H9 (cell line): ENCODE data around the gene TMEM169. TPM values are rescaled to one million over a fixed set of nuclear protein-coding genes. Genes with fewer than 3 reads are reported as not detected.

Source experiments
- DNase-seq: peaks from one replicate; pipeline ENCODE4 v3.0.0-alpha.2; 2017
- H2AFZ ChIP-seq: one replicate; pipeline ENCODE4 v1.6.1; 2013; ENCODE audit warnings: mild to moderate bottlenecking, low read length, control low read depth, moderate library complexity
- H2AK5ac ChIP-seq: 2 replicates; pipeline ENCODE4 v1.6.1; 2013; ENCODE audit warnings: low read length, control low read depth, mixed read lengths; ENCODE audit not compliant: insufficient read length
- H2BK120ac ChIP-seq: one replicate; pipeline ENCODE4 v1.6.1; 2013; ENCODE audit warnings: low read depth, mild to moderate bottlenecking, low read length, control low read depth, inconsistent platforms; ENCODE audit not compliant: poor library complexity, severe bottlenecking
- H2BK12ac ChIP-seq: 2 replicates; pipeline ENCODE4 v1.6.1; 2013; ENCODE audit warnings: low read length, control low read depth, mixed read lengths, low read depth; ENCODE audit not compliant: insufficient read length
- H2BK15ac ChIP-seq: 2 replicates; pipeline ENCODE4 v1.6.1; 2013; ENCODE audit warnings: low read depth, low read length, control low read depth
- H2BK20ac ChIP-seq: one replicate; pipeline ENCODE4 v1.6.1; 2013; ENCODE audit warnings: low read depth, mild to moderate bottlenecking, low read length, control low read depth, inconsistent platforms; ENCODE audit not compliant: poor library complexity, severe bottlenecking
- H2BK5ac ChIP-seq: 2 replicates; pipeline ENCODE4 v1.6.1; 2013; ENCODE audit warnings: low read length, control low read depth, mixed read lengths; ENCODE audit not compliant: insufficient read length
- H3K14ac ChIP-seq: 2 replicates; pipeline ENCODE4 v1.6.1; 2013; ENCODE audit warnings: low read length, control low read depth; ENCODE audit not compliant: insufficient read depth
- H3K18ac ChIP-seq: 2 replicates; pipeline ENCODE4 v1.6.1; 2013; ENCODE audit warnings: low read depth, mild to moderate bottlenecking, mixed read lengths, low read length, control low read depth; ENCODE audit not compliant: insufficient read length
- H3K23ac ChIP-seq: 2 replicates; pipeline ENCODE4 v1.6.1; 2013; ENCODE audit warnings: low read length, control low read depth, mixed read lengths, low read depth; ENCODE audit not compliant: insufficient read length
- H3K23me2 ChIP-seq: 2 replicates; pipeline ENCODE4 v1.6.1; 2013; ENCODE audit warnings: low read depth, mild to moderate bottlenecking, mixed read lengths, low read length, control low read depth; ENCODE audit not compliant: insufficient read length, poor library complexity, severe bottlenecking
- H3K27ac ChIP-seq: 2 replicates; pipeline ENCODE4 v1.5.1; 2013; ENCODE audit warnings: low read length, control low read depth, mixed read lengths, low read depth; ENCODE audit not compliant: insufficient read length
- H3K27me3 ChIP-seq: 2 replicates; pipeline ENCODE4 v1.6.1; 2013; ENCODE audit warnings: low read length, control low read depth, inconsistent platforms; ENCODE audit not compliant: insufficient read depth
- H3K4ac ChIP-seq: 2 replicates; pipeline ENCODE4 v1.6.1; 2013; ENCODE audit warnings: low read depth, mild to moderate bottlenecking, control low read depth, inconsistent platforms, low read length, moderate library complexity
- H3K4me1 ChIP-seq: 2 replicates; pipeline ENCODE4 v1.6.1; 2013; ENCODE audit warnings: low read length, control low read depth, inconsistent platforms; ENCODE audit not compliant: insufficient read depth
- H3K4me2 ChIP-seq: 2 replicates; pipeline ENCODE4 v1.6.1; 2013; ENCODE audit warnings: low read length, control low read depth, mixed read lengths; ENCODE audit not compliant: insufficient read length, insufficient read depth
- H3K56ac ChIP-seq: 2 replicates; pipeline ENCODE4 v1.6.1; 2013; ENCODE audit warnings: low read depth, mild to moderate bottlenecking, mixed read lengths, low read length, control low read depth; ENCODE audit not compliant: insufficient read length
- H3K79me1 ChIP-seq: 2 replicates; pipeline ENCODE4 v1.6.1; 2013; ENCODE audit warnings: low read depth, mild to moderate bottlenecking, moderate library complexity, low read length, control low read depth, inconsistent platforms; ENCODE audit not compliant: insufficient read depth, poor library complexity, severe bottlenecking
- H3K79me2 ChIP-seq: 2 replicates; pipeline ENCODE4 v1.6.1; 2013; ENCODE audit warnings: low read length, control low read depth, inconsistent platforms; ENCODE audit not compliant: insufficient read depth
- H3K9ac ChIP-seq: 2 replicates; pipeline ENCODE4 v1.6.1; 2013; ENCODE audit warnings: low read length, control low read depth, mixed read lengths; ENCODE audit not compliant: insufficient read length; ENCODE audit errors: extremely low read depth
- H3K9me3 ChIP-seq: one replicate; pipeline ENCODE4 v1.6.1; 2013; ENCODE audit warnings: low read depth, low read length, inconsistent platforms; ENCODE audit not compliant: control insufficient read depth
- H3T11ph ChIP-seq: one replicate; pipeline ENCODE4 v1.6.1; 2013; ENCODE audit warnings: mild to moderate bottlenecking, low read length, control low read depth, inconsistent platforms
- H4K20me1 ChIP-seq: one replicate; pipeline ENCODE4 v1.6.1; 2013; ENCODE audit not compliant: control insufficient read depth, insufficient read length, insufficient read depth
- H4K5ac ChIP-seq: 2 replicates; pipeline ENCODE4 v1.6.1; 2013; ENCODE audit warnings: low read depth, mild to moderate bottlenecking, mixed read lengths, low read length, control low read depth; ENCODE audit not compliant: insufficient read length
- H4K8ac ChIP-seq: replicated peaks from 2 replicates; pipeline ENCODE4 v1.6.1; 2013; ENCODE audit warnings: low read length, control low read depth, mixed read lengths, low read depth; ENCODE audit not compliant: insufficient read length
- H4K91ac ChIP-seq: 2 replicates; pipeline ENCODE4 v1.6.1; 2013; ENCODE audit warnings: low read depth, mild to moderate bottlenecking, moderate library complexity, mixed read lengths, low read length, control low read depth; ENCODE audit not compliant: insufficient read length
- H3K27ac Mint-ChIP-seq, 3 experiments: 2 replicates in 2 of 3; 3 replicates in 1 of 3; pipeline ENCODE4 v1.8.0; 2020 to 2021; ENCODE audit warnings: mixed read lengths in 3 of 3, mild to moderate bottlenecking in 1 of 3, moderate library complexity in 1 of 3
- H3K27me3 Mint-ChIP-seq: 2 replicates; pipeline ENCODE4 v1.8.0; 2021; ENCODE audit warnings: low read depth, mild to moderate bottlenecking, moderate library complexity, mixed read lengths
- H3K36me3 Mint-ChIP-seq, 3 experiments: 2 replicates in 2 of 3; 3 replicates in 1 of 3; pipeline ENCODE4 v1.8.0; 2020 to 2021; ENCODE audit warnings: low read depth in 3 of 3, mixed read lengths in 3 of 3; ENCODE audit not compliant: insufficient read depth in 1 of 3
- H3K4me1 Mint-ChIP-seq, 2 experiments: 2 replicates each; pipeline ENCODE4 v1.8.0; 2020; ENCODE audit warnings: mixed read lengths in 2 of 2
- H3K4me3 Mint-ChIP-seq, 2 experiments: 2 replicates in 1 of 2; 3 replicates in 1 of 2; pipeline ENCODE4 v1.8.0; 2020 to 2021; ENCODE audit warnings: mild to moderate bottlenecking in 2 of 2, mixed read lengths in 2 of 2, moderate library complexity in 1 of 2
- H3K9me3 Mint-ChIP-seq, 2 experiments: 2 replicates in 1 of 2; 3 replicates in 1 of 2; pipeline ENCODE4 v1.8.0; 2020; ENCODE audit warnings: mild to moderate bottlenecking in 2 of 2, mixed read lengths in 2 of 2, moderate library complexity in 1 of 2
- WGBS: extraction: QIAGEN DNeasy Blood & Tissue Kit; methylation state at CpG from one replicate; pipeline ENCODE4 v1.1.7; 2013; ENCODE audit warnings: missing lambda C conversion rate, low lambda C conversion rate, mixed read lengths; ENCODE audit not compliant: insufficient read length; ENCODE audit errors: extremely low coverage; 5-methylcytosine and 5-hydroxymethylcytosine counted together
- total RNA-seq: library from RNA; stranded (reverse); gene quantifications from 2 replicates; pipeline ENCODE4 v1.2.1, GENCODE V29; 2021
- TF ChIP-seq, protein P1 (sequence below): fragments of 200-600 bp; sonication (generic); conservative IDR thresholded peaks from 3 replicates; pipeline ENCODE4 v1.8.0; 2021; ENCODE audit warnings: antibody characterized with exemption, mild to moderate bottlenecking

TMEM169 gene
- total RNA-seq, 1 experiment from 2014 or later, result 1.0 TPM

DNA sequence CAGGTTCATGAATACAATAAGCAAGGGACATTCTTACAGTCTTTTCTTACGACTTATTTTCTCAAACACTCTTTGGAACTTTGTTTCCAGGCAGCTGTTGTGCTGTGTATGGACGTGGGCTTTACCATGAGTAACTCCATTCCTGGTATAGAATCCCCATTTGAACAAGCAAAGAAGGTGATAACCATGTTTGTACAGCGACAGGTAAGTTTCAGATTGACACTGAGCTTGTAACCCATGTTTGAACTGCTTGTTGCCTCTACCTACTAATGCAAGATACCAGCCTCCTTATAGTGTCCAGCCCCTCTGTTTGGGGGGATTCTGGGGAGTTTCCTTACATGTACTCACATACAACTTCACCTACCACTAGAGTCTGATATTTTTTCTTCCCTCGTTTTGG lies 31.2 kb downstream of the TMEM169 start:
- Histone ChIP-seq H3K79me1 (peaks cover 5% of the 10 kb centered on the region), H2BK5ac (no peak overlapping the region), H3K56ac (no peak overlapping the region), H4K5ac (no peak overlapping the region), H3K9ac (no peak overlapping the region), H3K27me3 (no peaks in the 10 kb centered on the region), H3K4ac (no peak overlapping the region), H2BK120ac (no peak overlapping the region), H2BK20ac (no peak overlapping the region), H2BK15ac (no peak overlapping the region), H3K9me3 (no peaks in the 10 kb centered on the region), H3K14ac (no peak overlapping the region), H4K8ac (no peak overlapping the region), H3K27ac (no peak overlapping the region), H3K18ac (no peak overlapping the region), H3T11ph (no peak overlapping the region), H3K23ac (no peak overlapping the region), H3K4me2 (no peak overlapping the region), H4K91ac (no peak overlapping the region), H3K4me1 (peaks cover 2% of the 10 kb centered on the region; the same call in 1 of the 2 replicates), H4K20me1 (no peaks in the 10 kb centered on the region), H2AK5ac (no peak overlapping the region), H3K79me2 (peaks cover 29% of the 10 kb centered on the region; the same call in 1 of the 2 replicates), H2BK12ac (no peak overlapping the region), H2AFZ (no peak overlapping the region), H3K23me2 (peaks cover 8% of the 10 kb centered on the region)
- H3K36me3 Mint-ChIP-seq, result peaks cover 56 to 81% (median 74%) of the 10 kb centered on the region in 3 experiments
- H3K27ac Mint-ChIP-seq, result peak overlapping the region in 1 of 3 experiments; percentile 55; a peak in 3 of 7 replicates
- no peak overlapping the region for H3K4me3 Mint-ChIP-seq
- WGBS, result no CpG with 5 or more reads among the region's 4 CpGs
- no peaks in the 10 kb centered on the region for H3K27me3 Mint-ChIP-seq
- peaks cover 54 to 69% of the 10 kb centered on the region in 2 experiments for H3K4me1 Mint-ChIP-seq
- no peak for DNase-seq
- H3K9me3 Mint-ChIP-seq, result peaks cover 0 to 3% of the 10 kb centered on the region in 2 experiments; a peak in 2 of 5 replicates
- TF ChIP-seq, protein P1, sequence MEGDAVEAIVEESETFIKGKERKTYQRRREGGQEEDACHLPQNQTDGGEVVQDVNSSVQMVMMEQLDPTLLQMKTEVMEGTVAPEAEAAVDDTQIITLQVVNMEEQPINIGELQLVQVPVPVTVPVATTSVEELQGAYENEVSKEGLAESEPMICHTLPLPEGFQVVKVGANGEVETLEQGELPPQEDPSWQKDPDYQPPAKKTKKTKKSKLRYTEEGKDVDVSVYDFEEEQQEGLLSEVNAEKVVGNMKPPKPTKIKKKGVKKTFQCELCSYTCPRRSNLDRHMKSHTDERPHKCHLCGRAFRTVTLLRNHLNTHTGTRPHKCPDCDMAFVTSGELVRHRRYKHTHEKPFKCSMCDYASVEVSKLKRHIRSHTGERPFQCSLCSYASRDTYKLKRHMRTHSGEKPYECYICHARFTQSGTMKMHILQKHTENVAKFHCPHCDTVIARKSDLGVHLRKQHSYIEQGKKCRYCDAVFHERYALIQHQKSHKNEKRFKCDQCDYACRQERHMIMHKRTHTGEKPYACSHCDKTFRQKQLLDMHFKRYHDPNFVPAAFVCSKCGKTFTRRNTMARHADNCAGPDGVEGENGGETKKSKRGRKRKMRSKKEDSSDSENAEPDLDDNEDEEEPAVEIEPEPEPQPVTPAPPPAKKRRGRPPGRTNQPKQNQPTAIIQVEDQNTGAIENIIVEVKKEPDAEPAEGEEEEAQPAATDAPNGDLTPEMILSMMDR, result no peak
